IPS DF 4.7 (cell line): ENCODE results near the gene GAB2.

Experiments
- DNase-seq: peaks from one replicate; pipeline ENCODE4 v3.0.0-alpha.2; 2013; ENCODE audit warnings: low spot score; ENCODE audit errors: extremely low read depth

The GAB2 gene

DNA sequence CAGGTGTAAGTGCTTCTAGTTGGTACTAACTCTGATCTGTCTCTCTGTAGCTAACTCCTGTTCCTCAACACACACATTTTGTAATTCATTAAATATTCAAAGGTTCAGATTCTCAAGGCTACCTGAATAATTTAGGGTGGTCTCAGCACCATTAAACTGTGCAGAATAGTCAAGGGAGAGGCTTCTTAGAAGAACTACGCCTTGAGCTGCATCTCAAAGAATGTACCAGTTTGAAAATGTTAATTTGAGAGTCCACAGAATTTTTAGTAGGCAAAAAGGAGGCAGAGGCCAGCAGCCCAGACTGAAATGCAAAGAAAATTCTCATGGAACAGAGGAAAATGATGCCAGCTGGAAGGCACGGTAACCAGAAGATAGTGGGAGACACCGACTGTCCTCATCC is 72.2 kb downstream of the GAB2 start:
- DNase-seq, result no peak

DNA sequence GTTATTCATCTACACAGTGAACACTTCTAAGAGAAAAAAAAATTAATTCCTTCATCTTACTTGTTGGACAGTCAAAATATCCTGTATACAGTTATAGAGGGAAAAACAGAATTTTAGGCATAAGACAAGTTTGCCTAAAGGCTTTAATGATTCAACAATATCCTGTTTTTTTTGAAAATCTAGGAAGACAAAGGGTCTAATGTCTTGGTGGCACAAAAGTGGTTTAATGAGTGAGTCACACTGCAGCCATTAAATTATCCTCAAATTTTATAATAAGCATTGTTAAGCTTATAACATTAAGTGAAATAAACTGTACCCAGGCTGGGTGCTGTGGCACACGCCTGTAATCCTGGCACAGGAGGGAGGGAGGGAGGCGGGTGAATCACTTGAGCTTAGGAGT is 72.9 kb downstream of the GAB2 start:
- no peak for DNase-seq

DNA sequence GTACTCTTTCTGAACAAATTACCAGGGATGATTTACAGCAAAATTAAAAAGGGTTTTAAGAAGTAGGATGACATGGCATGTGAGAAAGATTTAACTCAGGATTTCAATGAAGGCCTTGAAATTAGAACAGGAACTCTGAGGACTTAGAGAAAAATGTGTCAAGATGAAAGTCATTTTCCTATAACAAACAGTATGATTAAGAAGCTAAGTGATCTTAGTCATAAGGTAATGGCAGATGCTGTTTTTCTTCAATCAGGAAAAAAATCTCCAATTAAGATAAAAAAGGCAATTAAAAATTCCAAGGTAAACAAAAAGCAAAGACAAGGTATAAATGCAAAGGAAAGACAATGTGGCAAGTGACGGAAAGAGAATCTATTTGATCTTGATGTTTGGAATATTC is 73.5 kb downstream of the GAB2 start:
- no peak for DNase-seq

DNA sequence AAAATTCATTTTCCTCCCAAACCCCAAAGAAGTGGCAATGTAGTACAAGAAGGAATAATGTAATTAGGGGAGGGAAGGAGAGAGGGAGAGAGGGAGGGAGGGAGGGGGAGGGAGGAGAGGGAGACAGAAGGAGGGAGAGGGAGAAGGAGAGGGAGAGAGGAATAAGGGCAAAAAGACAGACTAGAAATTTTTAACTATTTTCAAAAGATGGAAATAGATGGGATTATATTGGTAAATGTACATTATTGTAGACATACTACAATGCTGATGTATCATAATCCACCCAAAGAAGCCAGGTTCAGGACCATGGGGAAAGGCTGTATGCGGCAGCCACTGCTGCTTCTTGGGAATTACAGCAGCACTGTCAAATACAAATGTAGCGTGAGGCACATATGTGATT is 74.3 kb downstream of the GAB2 start:
- no peak for DNase-seq

- no peak for DNase-seq
These were observed 75.8 kb downstream of the GAB2 start for GRCh38 chr11:78341841-78342240.

DNA sequence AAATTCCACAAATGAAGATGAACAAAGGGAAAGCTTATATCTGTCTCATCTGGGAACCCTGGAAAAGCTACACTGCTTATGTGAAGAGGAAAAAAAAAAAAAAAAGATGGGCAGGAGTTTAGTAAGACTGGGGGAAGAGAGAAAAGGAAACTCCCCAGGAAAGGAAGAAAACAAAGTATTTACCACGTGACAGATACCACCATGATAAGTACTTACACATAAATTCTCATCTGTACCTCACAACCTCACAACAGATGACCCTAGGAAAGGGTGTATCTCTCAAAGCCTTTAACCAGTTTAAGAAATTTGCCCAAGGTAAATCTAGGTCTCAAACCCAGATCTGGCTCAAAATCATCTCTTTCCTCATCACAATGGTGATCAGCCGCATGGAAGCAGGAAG is 77.1 kb downstream of the GAB2 start:
- DNase-seq, result no peak

- DNase-seq, result no peak
These were observed 77.7 kb downstream of the GAB2 start for GRCh38 chr11:78339945-78340344.

GRCh38 chr11:78339483-78339882 is 78.1 kb downstream of the GAB2 start:
- DNase-seq, result no peak

DNA sequence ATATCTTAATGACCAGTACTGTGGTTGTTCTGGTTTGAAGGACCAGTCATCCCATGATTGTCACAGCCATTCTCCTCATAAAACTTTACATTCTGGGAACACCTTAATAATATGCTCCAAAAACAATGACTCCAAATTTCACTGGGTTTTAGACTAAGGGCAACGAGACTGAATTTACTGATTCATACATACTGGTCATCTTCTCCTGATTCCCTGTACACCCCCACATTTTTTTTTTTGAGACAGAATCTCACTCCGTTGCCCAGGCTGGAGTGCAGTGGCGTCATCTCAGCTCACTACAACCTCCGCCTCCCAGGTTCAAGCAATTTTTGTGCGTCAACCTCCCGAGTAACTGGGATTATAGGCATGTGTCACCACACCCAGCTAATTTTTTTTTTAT is 78.9 kb downstream of the GAB2 start:
- DNase-seq, result no peak

- no peak for DNase-seq
These were observed 79.5 kb downstream of the GAB2 start for GRCh38 chr11:78338138-78338537.

- no peak for DNase-seq
These were observed 80.1 kb downstream of the GAB2 start for GRCh38 chr11:78337554-78337924.

- no peak for DNase-seq
These were observed 80.6 kb downstream of the GAB2 start for GRCh38 chr11:78336877-78337553.

DNA sequence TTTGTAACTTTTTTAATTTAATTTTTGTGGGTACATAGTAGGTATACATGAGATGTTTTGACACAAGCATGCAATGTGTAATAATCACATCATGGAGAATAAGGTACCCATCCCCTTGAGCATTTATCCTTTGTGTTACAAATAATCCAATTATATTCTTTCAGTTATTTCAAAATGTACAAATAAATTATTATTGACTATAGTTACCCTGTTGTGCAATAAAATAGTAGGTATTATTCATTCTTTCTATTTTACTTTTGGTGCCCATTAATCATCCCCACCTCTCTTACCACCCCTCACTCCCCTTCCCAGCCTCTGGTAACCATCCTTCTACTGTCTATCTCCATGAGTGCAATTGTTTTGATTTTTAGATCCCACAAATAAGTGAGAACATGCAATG is 83.5 kb downstream of the GAB2 start:
- no peak for DNase-seq

GRCh38 chr11:78332872-78333271 is 84.7 kb downstream of the GAB2 start:
- no peak for DNase-seq

DNA sequence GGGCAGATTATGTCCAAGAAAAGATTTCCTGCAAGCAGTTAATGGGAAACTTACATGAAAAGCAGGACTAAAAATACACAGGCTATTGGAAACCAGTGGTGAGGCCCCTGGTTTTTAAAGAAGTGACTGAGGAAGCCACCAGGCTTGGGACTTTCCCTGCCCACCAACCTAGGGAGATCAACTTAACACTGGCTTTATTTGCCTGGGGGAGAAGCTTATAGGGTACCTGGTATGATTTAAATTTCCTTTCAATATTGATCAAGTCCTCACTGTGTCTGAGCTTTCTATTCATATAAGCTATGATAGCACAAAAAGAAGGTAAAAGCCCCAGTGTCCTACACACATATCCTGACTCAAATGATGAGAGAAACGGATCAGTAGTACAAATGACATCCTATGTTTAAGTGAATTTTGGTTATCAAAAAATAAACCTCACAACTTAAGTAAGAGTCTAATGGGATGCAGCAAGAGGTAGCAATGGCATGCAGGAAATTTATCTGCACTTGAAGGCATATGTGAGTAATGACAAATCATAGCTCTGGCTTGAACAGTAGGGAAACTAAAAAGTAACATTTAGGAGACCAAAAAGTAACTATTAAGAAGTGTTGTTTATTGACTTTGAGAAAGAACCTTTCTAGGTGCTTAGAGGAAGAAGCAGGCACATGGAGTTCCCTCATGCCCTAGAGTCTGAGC is 85.3 kb downstream of the GAB2 start:
- DNase-seq, result no peak

GRCh38 chr11:78331711-78332110 is 85.9 kb downstream of the GAB2 start:
- DNase-seq, result no peak

DNA sequence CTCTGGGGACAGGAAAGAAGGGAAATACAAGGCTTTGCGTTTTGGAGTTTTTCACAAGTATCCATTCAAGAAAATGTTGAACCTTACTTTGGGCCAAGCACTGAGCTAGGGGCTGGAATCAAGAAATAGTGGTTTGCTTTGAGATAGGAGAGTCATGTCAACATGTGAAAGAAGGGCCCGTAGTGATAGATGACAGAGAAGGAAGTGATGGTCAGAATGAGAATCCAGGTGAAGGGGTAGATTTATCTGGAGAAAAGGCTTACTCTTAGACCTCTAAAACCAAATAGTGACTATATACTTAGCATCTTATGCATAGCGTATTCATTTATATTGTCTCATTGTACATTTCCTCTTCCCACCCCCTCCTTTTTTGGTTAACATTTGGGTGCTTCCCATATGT is 87.3 kb downstream of the GAB2 start:
- no peak for DNase-seq

- DNase-seq, result no peak
These were observed 89.7 kb downstream of the GAB2 start for GRCh38 chr11:78327945-78328344.

- no peak for DNase-seq
These were observed 92.3 kb downstream of the GAB2 start for GRCh38 chr11:78325274-78325781.

DNA sequence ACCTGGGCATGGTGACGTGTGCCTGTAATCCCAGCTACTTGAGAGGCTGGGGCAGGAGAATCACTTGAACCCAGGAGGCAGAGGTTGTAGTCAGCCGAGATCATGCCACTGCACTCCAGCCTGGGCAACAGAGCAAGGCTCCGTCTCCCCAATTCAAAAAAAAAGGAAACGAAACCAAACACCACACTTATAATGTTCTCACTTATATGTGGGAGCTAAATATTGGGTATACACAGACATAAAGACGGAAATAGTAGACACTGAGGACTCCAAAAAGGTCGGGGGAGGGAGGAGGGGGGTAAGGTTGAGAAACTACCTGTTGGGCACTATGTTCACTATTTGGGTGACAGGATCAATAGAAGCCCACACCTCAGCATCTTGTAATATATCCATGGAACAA is 94.3 kb downstream of the GAB2 start:
- DNase-seq, result no peak

DNA sequence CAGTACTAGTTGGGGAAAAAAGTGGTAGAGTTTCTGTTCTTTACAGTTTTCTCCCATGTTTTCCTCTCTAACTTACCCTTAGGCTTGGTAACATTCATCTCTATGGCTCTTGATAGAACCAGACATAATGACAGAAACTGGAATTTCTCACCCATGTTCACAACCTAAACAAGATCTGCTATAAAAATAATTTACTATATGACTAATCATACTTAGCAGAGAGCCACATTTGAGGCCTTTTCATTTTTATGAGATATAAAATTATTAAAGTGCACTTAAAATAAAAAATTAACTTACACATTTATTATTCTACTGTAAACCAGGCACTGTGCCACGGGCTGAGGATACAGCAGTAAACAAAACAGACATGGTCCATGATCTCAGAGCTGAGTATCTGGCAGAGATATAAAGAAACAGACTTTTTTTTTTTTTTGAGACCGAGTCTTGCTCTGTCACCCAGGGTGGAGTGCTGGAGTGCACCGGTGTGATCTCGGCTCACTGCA is 98.1 kb downstream of the GAB2 start:
- DNase-seq, result no peak

GRCh38 chr11:78318321-78319114 is 99.1 kb downstream of the GAB2 start:
- no peak for DNase-seq
